GM12891 (cell line): ENCODE measurements around the gene LCE3A.

Source experiments
- POLR2A ChIP-seq: IDR thresholded peaks from 2 replicates; pipeline ENCODE4 v1.6.1; 2011; ENCODE audit warnings: low read depth, low read length, control low read depth
- POLR2AphosphoS5 ChIP-seq: IDR thresholded peaks from 2 replicates; pipeline ENCODE4 v1.6.1; 2011; ENCODE audit warnings: low read depth, low read length, control low read depth
- POU2F2 ChIP-seq: IDR thresholded peaks from 2 replicates; pipeline ENCODE4 v1.6.1; 2011; ENCODE audit warnings: low read depth, mild to moderate bottlenecking, control low read depth, low read length, moderate library complexity
- TAF1 ChIP-seq: IDR thresholded peaks from 2 replicates; pipeline ENCODE4 v1.6.1; 2011; ENCODE audit warnings: low read depth, low read length, control low read depth

- no peak for TF ChIP-seq POLR2A
- no peak for TF ChIP-seq POU2F2
- TF ChIP-seq POLR2AphosphoS5: no peak
- TF ChIP-seq TAF1: no peak
Observed at GRCh38 chr1:152580433-152580832, 42.5 kb downstream of the LCE3A start, which contains the start of gene LCE3D.
